Measurements from ENCODE around the gene OMA1. TPM values are rescaled to one million over a fixed set of nuclear protein-coding genes. Genes with fewer than 3 reads are reported as not detected.

The OMA1 gene
- polyA plus RNA-seq, 1 donor from 2014 or later: 11.0 TPM

DNA sequence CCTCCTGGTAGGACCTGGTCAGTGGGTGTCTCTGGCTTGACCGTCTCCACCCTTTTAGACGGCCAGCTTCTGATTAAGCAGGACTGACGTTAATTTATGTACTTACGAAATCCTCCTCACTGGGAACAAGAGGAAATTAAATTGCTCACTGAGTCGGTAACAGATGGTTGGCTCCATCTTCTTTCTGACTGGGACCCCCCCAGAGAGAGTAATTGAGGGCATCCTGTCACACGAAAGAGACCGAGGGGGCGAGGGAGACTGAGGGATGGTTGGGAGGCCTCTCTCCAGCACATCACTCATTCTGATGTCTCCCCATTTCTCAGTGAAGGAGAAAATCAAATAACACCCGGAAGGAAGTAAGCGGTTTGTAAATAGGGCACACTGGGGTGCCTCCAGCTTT lies 104.8 kb downstream of the OMA1 start:
- Histone ChIP-seq H3K36me3 (ENCODE audit: insufficient read depth, low read length) (no peaks in the 10 kb centered on the region), H3K9me2 (ENCODE audit: insufficient read depth, low read length) (no peaks in the 10 kb centered on the region), H3K4me2 (ENCODE audit: low read length) (no peak overlapping the region), H3K27ac (ENCODE audit: low read length) (no peak overlapping the region), H3K27me3 (ENCODE audit: insufficient read depth, low read depth, low read length) (no peaks in the 10 kb centered on the region), H3K4me3 (ENCODE audit: low read length) (no peak overlapping the region), H3K9me3 (ENCODE audit: low read length) (no peaks in the 10 kb centered on the region), H3K9ac (ENCODE audit: low read length) (no peak overlapping the region), H3F3A (ENCODE audit: insufficient read depth, low read length, poor library complexity, severe bottlenecking) (no peaks in the 10 kb centered on the region), H3K79me2 (replicated peaks; ENCODE audit: insufficient read depth, low read length) (no peaks in the 10 kb centered on the region), H2AFZ (ENCODE audit: low read depth, low read length) (no peak overlapping the region), H4K20me1 (ENCODE audit: insufficient read depth) (no peaks in the 10 kb centered on the region)
- TF ChIP-seq TAF1 (IDR thresholded peaks at IDR 0.05; ENCODE audit: low read depth): no peak
- TF ChIP-seq EZH2 (IDR thresholded peaks at IDR 0.05; ENCODE audit: borderline replicate concordance, insufficient read depth, low read length, poor library complexity, severe bottlenecking): no peak
- no peak for TF ChIP-seq POLR2AphosphoS5 (IDR thresholded peaks at IDR 0.05)
- no peak for TF ChIP-seq MXI1 (conservative IDR thresholded peaks at IDR 0.05; ENCODE audit: poor library complexity, severe bottlenecking)
- TF ChIP-seq SMC3 (conservative IDR thresholded peaks at IDR 0.05; ENCODE audit: poor library complexity): no peak
- TF ChIP-seq, protein P1, sequence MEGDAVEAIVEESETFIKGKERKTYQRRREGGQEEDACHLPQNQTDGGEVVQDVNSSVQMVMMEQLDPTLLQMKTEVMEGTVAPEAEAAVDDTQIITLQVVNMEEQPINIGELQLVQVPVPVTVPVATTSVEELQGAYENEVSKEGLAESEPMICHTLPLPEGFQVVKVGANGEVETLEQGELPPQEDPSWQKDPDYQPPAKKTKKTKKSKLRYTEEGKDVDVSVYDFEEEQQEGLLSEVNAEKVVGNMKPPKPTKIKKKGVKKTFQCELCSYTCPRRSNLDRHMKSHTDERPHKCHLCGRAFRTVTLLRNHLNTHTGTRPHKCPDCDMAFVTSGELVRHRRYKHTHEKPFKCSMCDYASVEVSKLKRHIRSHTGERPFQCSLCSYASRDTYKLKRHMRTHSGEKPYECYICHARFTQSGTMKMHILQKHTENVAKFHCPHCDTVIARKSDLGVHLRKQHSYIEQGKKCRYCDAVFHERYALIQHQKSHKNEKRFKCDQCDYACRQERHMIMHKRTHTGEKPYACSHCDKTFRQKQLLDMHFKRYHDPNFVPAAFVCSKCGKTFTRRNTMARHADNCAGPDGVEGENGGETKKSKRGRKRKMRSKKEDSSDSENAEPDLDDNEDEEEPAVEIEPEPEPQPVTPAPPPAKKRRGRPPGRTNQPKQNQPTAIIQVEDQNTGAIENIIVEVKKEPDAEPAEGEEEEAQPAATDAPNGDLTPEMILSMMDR (IDR thresholded peaks at IDR 0.05; ENCODE audit: poor library complexity, severe bottlenecking): no peak
- TF ChIP-seq, protein P2, sequence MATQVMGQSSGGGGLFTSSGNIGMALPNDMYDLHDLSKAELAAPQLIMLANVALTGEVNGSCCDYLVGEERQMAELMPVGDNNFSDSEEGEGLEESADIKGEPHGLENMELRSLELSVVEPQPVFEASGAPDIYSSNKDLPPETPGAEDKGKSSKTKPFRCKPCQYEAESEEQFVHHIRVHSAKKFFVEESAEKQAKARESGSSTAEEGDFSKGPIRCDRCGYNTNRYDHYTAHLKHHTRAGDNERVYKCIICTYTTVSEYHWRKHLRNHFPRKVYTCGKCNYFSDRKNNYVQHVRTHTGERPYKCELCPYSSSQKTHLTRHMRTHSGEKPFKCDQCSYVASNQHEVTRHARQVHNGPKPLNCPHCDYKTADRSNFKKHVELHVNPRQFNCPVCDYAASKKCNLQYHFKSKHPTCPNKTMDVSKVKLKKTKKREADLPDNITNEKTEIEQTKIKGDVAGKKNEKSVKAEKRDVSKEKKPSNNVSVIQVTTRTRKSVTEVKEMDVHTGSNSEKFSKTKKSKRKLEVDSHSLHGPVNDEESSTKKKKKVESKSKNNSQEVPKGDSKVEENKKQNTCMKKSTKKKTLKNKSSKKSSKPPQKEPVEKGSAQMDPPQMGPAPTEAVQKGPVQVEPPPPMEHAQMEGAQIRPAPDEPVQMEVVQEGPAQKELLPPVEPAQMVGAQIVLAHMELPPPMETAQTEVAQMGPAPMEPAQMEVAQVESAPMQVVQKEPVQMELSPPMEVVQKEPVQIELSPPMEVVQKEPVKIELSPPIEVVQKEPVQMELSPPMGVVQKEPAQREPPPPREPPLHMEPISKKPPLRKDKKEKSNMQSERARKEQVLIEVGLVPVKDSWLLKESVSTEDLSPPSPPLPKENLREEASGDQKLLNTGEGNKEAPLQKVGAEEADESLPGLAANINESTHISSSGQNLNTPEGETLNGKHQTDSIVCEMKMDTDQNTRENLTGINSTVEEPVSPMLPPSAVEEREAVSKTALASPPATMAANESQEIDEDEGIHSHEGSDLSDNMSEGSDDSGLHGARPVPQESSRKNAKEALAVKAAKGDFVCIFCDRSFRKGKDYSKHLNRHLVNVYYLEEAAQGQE (IDR thresholded peaks at IDR 0.05; ENCODE audit: borderline replicate concordance): no peak
- no peak for TF ChIP-seq RAD21 (conservative IDR thresholded peaks at IDR 0.05)
- TF ChIP-seq EP300 (conservative IDR thresholded peaks at IDR 0.05; ENCODE audit: poor library complexity, severe bottlenecking): no peak

GRCh38 chr1:58440696-58441095 lies 105.8 kb downstream of the OMA1 start:
- H3K9me2 ChIP-seq (ENCODE audit: insufficient read depth, low read length): no peaks in the 10 kb centered on the region
- H3F3A ChIP-seq (ENCODE audit: insufficient read depth, low read length, poor library complexity, severe bottlenecking): no peaks in the 10 kb centered on the region
- TF ChIP-seq EP300 (conservative IDR thresholded peaks at IDR 0.05; ENCODE audit: poor library complexity, severe bottlenecking) (no peak), POLR2AphosphoS5 (IDR thresholded peaks at IDR 0.05) (no peak), MXI1 (conservative IDR thresholded peaks at IDR 0.05; ENCODE audit: poor library complexity, severe bottlenecking) (no peak), SMC3 (conservative IDR thresholded peaks at IDR 0.05; ENCODE audit: poor library complexity) (no peak), TAF1 (IDR thresholded peaks at IDR 0.05; ENCODE audit: low read depth) (no peak), EZH2 (IDR thresholded peaks at IDR 0.05; ENCODE audit: borderline replicate concordance, insufficient read depth, low read length, poor library complexity, severe bottlenecking) (no peak), RAD21 (conservative IDR thresholded peaks at IDR 0.05) (no peak)
- TF ChIP-seq, protein P1 (IDR thresholded peaks at IDR 0.05; ENCODE audit: poor library complexity, severe bottlenecking): no peak
- TF ChIP-seq, protein P2 (IDR thresholded peaks at IDR 0.05; ENCODE audit: borderline replicate concordance): no peak
- no peaks in the 10 kb centered on the region for H4K20me1 ChIP-seq (ENCODE audit: insufficient read depth)
- H3K36me3 ChIP-seq (ENCODE audit: insufficient read depth, low read length): no peaks in the 10 kb centered on the region
- no peaks in the 10 kb centered on the region for H3K27me3 ChIP-seq (ENCODE audit: insufficient read depth, low read depth, low read length)
- H3K79me2 ChIP-seq (replicated peaks; ENCODE audit: insufficient read depth, low read length): no peaks in the 10 kb centered on the region
- no peak overlapping the region for H3K4me2 ChIP-seq (ENCODE audit: low read length)
- no peak overlapping the region for H3K4me3 ChIP-seq (ENCODE audit: low read length)
- no peaks in the 10 kb centered on the region for H3K9me3 ChIP-seq (ENCODE audit: low read length)
- no peak overlapping the region for H3K9ac ChIP-seq (ENCODE audit: low read length)
- no peak overlapping the region for H3K27ac ChIP-seq (ENCODE audit: low read length)
- no peak overlapping the region for H2AFZ ChIP-seq (ENCODE audit: low read depth, low read length)

Data from neural cell (in vitro differentiated cells).